Stimulated activated CD4-positive, alpha-beta T cell treated with anti-CD3 and anti-CD28 coated beads, Interleukin-1b, Interleukin-23, amount 100 ng/mL, for 48 hours (primary cell): ENCODE results near the gene PACS1.

Source experiments
- DNase-seq: peaks from one replicate; pipeline ENCODE4 v3.0.0-alpha.2; 2020

The PACS1 gene

DNA sequence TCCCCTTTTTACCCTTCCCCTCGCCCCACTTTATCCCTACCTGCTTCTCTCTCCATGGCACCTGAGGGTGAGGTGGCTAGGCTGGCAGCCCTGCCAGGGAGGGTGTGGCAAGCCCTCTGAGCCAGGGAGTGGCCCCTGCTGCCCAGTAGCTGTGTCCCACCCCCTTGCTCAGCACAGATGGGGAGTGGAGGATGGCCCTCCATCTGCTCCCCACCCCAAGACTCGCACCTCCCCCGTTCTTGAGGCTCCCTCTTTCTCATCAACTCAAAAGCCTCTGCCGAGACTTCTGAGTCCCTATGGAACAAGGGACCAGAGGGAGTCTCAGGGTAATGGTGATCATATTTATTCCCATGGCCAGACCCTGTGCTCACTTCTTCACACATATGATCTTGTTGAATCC is 223.3 kb downstream of the PACS1 start:
- DNase-seq: no peak

DNA sequence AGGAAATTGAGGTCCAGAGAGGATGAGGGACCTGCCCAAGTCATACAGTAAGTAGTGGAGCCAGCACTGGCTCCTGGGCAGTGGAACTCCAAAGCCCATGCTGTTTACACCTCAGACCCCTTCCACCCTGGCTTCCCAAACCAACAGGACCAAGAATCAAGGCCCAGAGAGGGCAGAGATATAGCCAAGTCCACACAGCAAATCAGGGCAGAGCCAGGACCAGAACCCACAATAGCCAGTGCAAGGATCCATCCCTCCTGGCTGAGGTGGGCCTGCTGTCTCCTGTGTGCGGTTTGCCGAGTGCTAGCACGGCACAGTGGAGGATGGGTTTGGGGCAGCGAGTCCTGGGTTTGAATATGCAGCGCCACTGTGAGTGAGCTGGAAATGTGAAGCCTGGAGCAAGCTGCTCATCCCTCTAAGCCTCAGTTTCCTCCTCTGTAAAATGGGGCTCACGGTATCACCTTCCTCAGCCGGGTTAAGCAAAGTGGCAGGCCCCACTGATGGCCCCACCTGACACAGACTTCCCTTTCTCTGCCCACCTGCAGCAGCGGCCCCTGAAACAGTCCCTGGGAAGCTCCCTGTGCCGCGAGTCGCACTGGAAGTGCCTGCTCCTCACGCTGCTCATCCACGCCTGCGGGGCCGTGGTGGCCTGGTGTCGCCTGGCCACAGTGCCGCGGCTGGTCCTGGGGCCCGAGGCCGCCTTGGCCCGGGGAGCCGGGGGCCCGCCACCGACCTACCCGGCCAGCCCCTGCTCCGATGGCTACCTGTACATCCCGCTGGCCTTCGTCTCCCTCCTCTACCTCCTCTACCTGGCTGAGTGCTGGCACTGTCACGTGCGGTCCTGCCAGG is 223.9 kb downstream of the PACS1 start:
- DNase-seq: no peak
